ELF-1 (cell line): ENCODE data around the gene KCTD19.

ENCODE experiments used
- DNase-seq: peaks from one replicate; pipeline ENCODE4 v3.0.0-alpha.2; 2016; ENCODE audit warnings: low read depth, low spot score

The KCTD19 gene

GRCh38 chr16:67260426-67261063 lies 66.0 kb downstream of the KCTD19 start:
- peak; percentile 70 for DNase-seq

GRCh38 chr16:67259705-67260104 lies 66.8 kb downstream of the KCTD19 start:
- DNase-seq: no peak

GRCh38 chr16:67258161-67258835 lies 68.2 kb downstream of the KCTD19 start:
- DNase-seq: no peak

GRCh38 chr16:67257486-67258160 lies 68.9 kb downstream of the KCTD19 start:
- DNase-seq: no peak

GRCh38 chr16:67256701-67257230 lies 69.8 kb downstream of the KCTD19 start:
- no peak for DNase-seq

GRCh38 chr16:67255553-67256221 lies 70.9 kb downstream of the KCTD19 start:
- no peak for DNase-seq

GRCh38 chr16:67254801-67255552 lies 71.6 kb downstream of the KCTD19 start:
- no peak for DNase-seq

- DNase-seq: no peak
Measured at GRCh38 chr16:67252609-67253497, 73.7 kb downstream of the KCTD19 start.

GRCh38 chr16:67250045-67250327 lies 76.6 kb downstream of the KCTD19 start:
- no peak for DNase-seq

- DNase-seq: no peak
Measured at GRCh38 chr16:67249178-67250044, 77.1 kb downstream of the KCTD19 start.

- DNase-seq: no peak
Measured at GRCh38 chr16:67248401-67249177, 78.0 kb downstream of the KCTD19 start, which contains the start of gene SLC9A5. Gene SLC9A5 (plus strand): TSS chr16:67248979. CDS start chr16:67249015, 36 bp downstream.

GRCh38 chr16:67248073-67248400 lies 78.5 kb downstream of the KCTD19 start:
- DNase-seq: no peak

- DNase-seq: peak; percentile 93
Measured at GRCh38 chr16:67247192-67248072, 79.1 kb downstream of the KCTD19 start, which contains the start of gene FHOD1. Gene FHOD1 (minus strand): TSS chr16:67247481. CDS start chr16:67247410, 71 bp downstream.

GRCh38 chr16:67246756-67247191 lies 79.8 kb downstream of the KCTD19 start:
- DNase-seq: peak; percentile 87

- peak; percentile 93 for DNase-seq
Measured at GRCh38 chr16:67246081-67246755, 80.3 kb downstream of the KCTD19 start.

- no peak for DNase-seq
Measured at GRCh38 chr16:67245674-67246080, 80.9 kb downstream of the KCTD19 start.

GRCh38 chr16:67245186-67245585 lies 81.4 kb downstream of the KCTD19 start:
- no peak for DNase-seq
